Choroid plexus epithelial cell (primary cell): ENCODE measurements around the gene CREB3L1.

ENCODE experiments used
- DNase-seq: peaks from one replicate; pipeline ENCODE4 v3.0.0-alpha.2; 2010; ENCODE audit warnings: low read depth
- H3K4me3 ChIP-seq: 2 replicates; pipeline ENCODE4 v1.5.1; 2011; ENCODE audit warnings: low read depth, mild to moderate bottlenecking, control low read depth, low read length, moderate library complexity
- CTCF ChIP-seq: conservative IDR thresholded peaks from 2 replicates; pipeline ENCODE4 v1.5.1; 2011; ENCODE audit warnings: low read depth, mild to moderate bottlenecking, control low read depth, inconsistent platforms, low read length, moderate library complexity

Gene CREB3L1

GRCh38 chr11:46338636-46338987 is 61.1 kb downstream of the CREB3L1 start:
- H3K4me3 ChIP-seq = peak overlapping the region; percentile 40
- TF ChIP-seq CTCF = no peak
- peak; percentile 47 for DNase-seq

GRCh38 chr11:46338988-46339666 is 61.7 kb downstream of the CREB3L1 start:
- TF ChIP-seq CTCF = no peak
- peak overlapping the region; percentile 40 for H3K4me3 ChIP-seq
- DNase-seq = peak; percentile 32

- no peak overlapping the region for H3K4me3 ChIP-seq
- peak; percentile 42 for DNase-seq
- TF ChIP-seq CTCF = no peak
Measured at GRCh38 chr11:46339816-46340215, 62.4 kb downstream of the CREB3L1 start.

- H3K4me3 ChIP-seq = no peak overlapping the region
Measured at GRCh38 chr11:46341454-46341853, 64.0 kb downstream of the CREB3L1 start.

GRCh38 chr11:46342239-46342638 is 64.8 kb downstream of the CREB3L1 start:
- TF ChIP-seq CTCF = no peak
- DNase-seq = peak; percentile 63
- H3K4me3 ChIP-seq = no peak overlapping the region

More at GRCh38 chr11:46341454-46341853, 64.0 kb downstream of the CREB3L1 start:
- no peak for DNase-seq
- no peak for TF ChIP-seq CTCF

GRCh38 chr11:46343520-46343919 is 66.1 kb downstream of the CREB3L1 start:
- no peak for TF ChIP-seq CTCF
- DNase-seq = no peak

GRCh38 chr11:46345131-46345597 is 67.7 kb downstream of the CREB3L1 start:
- peak; percentile 24 for TF ChIP-seq CTCF
- peak overlapping the region; percentile 20 for H3K4me3 ChIP-seq

More at GRCh38 chr11:46343520-46343919, 66.1 kb downstream of the CREB3L1 start:
- no peak overlapping the region for H3K4me3 ChIP-seq

More at GRCh38 chr11:46345131-46345597, 67.7 kb downstream of the CREB3L1 start:
- DNase-seq = no peak
